ENCODE data around the gene MEGF6.

Gene MEGF6

GRCh38 chr1:3611170-3612019 is at the start of gene MEGF6:
TSS of gene MEGF6 (minus strand) at chr1:3611508. CDS start at chr1:3611268, 240 bp downstream.
- DNase-seq, result no peak

GRCh38 chr1:3660704-3661103 is 49.4 kb upstream of the MEGF6 start:
- DNase-seq, result no peak

- DNase-seq, result no peak
Observed at GRCh38 chr1:3659093-3659492, 47.8 kb upstream of the MEGF6 start.

- no peak for DNase-seq
Observed at GRCh38 chr1:3658231-3658615, 46.9 kb upstream of the MEGF6 start.

GRCh38 chr1:3657578-3658230 is 46.4 kb upstream of the MEGF6 start:
- no peak for DNase-seq

GRCh38 chr1:3657096-3657475 is 45.8 kb upstream of the MEGF6 start:
- DNase-seq, result no peak

GRCh38 chr1:3656450-3657095 is 45.3 kb upstream of the MEGF6 start:
- DNase-seq, result no peak

GRCh38 chr1:3654549-3655281 is 43.4 kb upstream of the MEGF6 start:
- DNase-seq, result no peak

- DNase-seq, result no peak
Observed at GRCh38 chr1:3653286-3653618, 41.9 kb upstream of the MEGF6 start.

GRCh38 chr1:3652548-3653285 is 41.4 kb upstream of the MEGF6 start:
- DNase-seq, result no peak

- DNase-seq, result no peak
Observed at GRCh38 chr1:3651930-3652547, 40.7 kb upstream of the MEGF6 start, which contains the start of gene TP73. TSS of gene TP73 (plus strand) at chr1:3652516. CDS start at chr1:3682366, 29,850 bp downstream.

GRCh38 chr1:3651026-3651929 is 40.0 kb upstream of the MEGF6 start:
- no peak for DNase-seq

- no peak for DNase-seq
Observed at GRCh38 chr1:3650248-3651025, 39.1 kb upstream of the MEGF6 start.

GRCh38 chr1:3649342-3650247 is 38.3 kb upstream of the MEGF6 start, which contains the start of gene WRAP73:
TSS of gene WRAP73 (minus strand) at chr1:3650103. CDS start at chr1:3649999, 104 bp downstream.
- DNase-seq, result no peak

GRCh38 chr1:3646596-3646995 is 35.3 kb upstream of the MEGF6 start:
- no peak for DNase-seq

GRCh38 chr1:3645666-3646355 is 34.5 kb upstream of the MEGF6 start:
- DNase-seq, result no peak

GRCh38 chr1:3645247-3645646 is 33.9 kb upstream of the MEGF6 start:
- no peak for DNase-seq

GRCh38 chr1:3644273-3644672 is 33.0 kb upstream of the MEGF6 start:
- no peak for DNase-seq
